NCI-H748 treated with DMSO at 0.1 percent for 48 hours (cell line): ENCODE results near the gene VEPH1.

ENCODE experiments used
- DNase-seq: peaks from one replicate; lab custom pipeline; 2025; lab: John Stamatoyannopoulos, UW

The VEPH1 gene

GRCh38 chr3:157301755-157302154 is 201.5 kb downstream of the VEPH1 start:
- no peak for DNase-seq

DNA sequence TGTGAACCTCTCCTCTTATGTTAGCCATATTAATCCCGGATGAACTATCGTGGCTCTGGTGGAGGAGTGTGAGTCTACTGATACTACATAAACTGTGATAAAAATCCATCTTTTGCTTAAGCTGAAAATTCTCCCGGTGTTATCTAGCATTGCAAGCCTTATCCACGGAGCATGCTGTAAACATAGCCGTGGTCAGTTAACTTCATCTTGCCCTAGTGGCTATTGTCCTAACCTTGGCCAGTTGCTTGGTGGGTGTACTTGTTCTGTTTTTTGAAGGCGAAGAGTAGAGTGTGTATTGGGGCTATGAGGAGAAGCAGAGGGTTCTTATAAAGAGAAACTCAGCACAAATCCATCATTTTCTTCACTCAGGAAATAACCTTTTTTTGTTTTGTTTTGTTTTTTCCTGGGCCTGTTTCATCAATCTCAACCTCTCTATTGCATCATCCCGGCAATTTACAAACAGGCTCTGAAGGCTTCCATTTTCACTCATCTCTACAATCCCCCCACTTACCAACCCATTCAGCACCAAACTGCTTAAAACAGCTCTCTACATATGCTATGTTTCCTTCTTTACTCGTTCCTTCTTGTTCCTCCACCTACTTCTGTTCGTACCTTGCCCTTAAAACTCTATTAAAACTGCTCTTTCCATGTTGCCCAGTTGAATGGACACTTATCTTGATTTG is 202.1 kb downstream of the VEPH1 start:
- DNase-seq, result no peak

DNA sequence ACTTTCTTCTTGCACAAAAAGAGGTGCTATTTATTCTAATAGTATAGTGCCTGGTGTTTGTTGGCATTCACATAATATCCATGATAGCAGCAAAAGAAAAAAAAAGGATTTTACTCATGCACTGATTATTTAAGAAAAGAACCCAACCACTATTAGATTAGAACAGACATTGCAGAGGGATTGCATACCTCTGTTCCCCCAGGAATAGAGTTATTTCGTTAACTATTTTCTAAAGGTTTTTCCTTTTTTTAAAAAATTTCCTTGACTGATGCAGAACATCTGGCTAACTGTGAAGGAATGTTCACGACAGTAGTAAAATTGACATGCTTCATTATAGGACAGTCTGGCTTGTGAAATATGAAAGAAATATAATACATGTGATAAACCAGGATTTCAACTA is 203.1 kb downstream of the VEPH1 start:
- DNase-seq, result no peak

GRCh38 chr3:157297328-157297915 is 205.8 kb downstream of the VEPH1 start:
- DNase-seq, result no peak

DNA sequence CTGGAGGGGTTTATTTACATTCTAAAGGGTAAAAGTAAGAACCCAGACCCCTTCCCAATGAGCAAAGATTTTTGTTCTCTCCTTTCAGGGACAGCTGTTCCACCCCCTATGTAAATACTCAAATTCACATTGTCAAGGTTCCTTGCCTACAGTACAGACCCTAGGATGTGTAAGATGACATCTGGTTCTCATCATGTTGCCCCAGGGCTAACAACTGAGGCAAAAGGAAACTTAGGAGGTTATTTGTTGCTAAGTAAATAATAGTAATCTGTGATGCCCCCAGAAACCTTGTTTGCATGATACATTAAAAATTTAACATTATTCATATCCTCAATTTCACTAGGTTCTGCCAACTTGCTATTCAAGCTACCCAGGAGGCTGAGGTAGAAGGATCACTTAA is 208.3 kb downstream of the VEPH1 start:
- DNase-seq, result no peak

GRCh38 chr3:157294491-157294890 is 208.7 kb downstream of the VEPH1 start:
- no peak for DNase-seq

GRCh38 chr3:157290766-157291165 is 212.4 kb downstream of the VEPH1 start:
- no peak for DNase-seq

GRCh38 chr3:157285966-157286365 is 217.2 kb downstream of the VEPH1 start:
- no peak for DNase-seq

DNA sequence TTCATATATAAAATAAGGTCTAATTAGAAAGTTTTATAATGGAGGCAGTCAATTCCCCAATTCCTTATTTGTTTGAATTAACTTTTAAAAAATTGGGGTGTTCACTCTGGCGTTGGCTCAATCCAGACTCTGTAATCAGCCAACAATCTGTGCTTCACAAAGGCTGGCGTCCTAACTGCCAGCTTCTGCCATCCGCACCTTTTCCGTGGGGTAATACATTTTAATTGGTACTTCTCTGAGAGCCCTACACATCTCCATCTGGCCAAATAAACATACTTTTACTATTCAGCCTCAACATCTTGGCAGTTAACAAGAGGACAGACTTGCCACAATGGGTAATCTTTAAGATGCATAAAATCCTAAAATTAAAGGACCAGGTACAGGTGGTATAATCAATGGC is 218.1 kb downstream of the VEPH1 start:
- DNase-seq, result no peak

DNA sequence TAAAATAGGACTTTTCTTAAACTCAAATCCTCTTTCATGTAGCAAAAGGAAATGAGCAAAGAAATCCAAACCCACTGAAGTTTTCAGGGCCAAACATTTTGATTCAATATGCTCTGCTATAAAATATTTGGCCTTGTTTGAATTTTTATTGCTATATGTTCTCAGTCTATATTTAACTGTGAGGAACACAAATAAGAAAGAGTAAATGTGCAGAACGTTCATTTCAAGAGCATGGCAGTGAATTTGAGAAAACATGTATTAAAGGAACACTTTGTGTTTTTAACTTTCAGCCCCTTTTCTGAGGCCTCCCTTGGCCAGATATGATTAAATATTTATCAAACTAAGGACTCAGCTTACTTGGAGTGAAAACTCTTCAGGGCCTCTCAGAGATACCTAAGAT is 218.5 kb downstream of the VEPH1 start:
- DNase-seq, result no peak

DNA sequence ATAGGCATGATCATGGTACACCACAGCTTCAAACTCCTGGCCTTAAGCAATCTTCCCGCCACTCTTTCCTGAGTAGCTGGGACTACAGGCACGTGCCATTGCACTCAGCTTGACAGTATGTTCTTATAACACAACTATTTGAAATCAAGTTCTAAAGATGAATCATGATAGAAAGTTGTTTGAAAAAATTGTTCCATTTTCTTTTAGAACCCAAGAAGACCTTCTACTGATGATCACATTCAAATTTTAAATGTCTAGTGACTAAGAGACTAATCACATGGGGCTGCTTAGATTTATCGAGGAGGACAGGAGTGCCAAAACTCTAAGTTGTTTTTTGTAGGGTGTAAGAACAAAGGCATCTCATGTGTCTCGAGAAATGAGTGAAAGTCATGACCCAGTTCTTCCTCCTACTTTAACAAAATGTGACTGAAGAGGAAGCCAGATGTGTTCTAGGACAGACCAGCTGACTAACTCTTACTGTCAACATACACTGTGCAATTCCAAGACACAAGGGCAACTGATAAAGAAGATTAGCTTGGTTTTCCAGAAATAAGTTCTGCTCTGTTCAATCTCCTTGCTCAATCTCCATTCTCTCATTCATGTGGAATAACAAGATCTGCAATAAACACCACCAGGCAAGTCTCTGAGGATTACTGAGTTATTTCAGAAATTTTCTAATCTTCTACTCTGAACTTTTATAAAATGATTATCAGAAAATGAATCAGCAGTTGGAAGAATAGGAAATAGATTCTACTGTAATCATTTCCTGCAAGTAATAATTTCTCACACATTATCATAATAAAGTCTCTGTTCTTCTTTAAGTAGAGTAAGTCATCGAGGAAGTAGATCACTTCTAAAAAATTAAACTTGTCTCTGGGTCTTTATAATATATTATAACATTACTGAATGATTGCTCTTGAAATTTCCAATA is 220.7 kb downstream of the VEPH1 start:
- DNase-seq, result no peak

- DNase-seq, result no peak
Observed at GRCh38 chr3:157280786-157281185, 222.4 kb downstream of the VEPH1 start.

- DNase-seq, result no peak
Observed at GRCh38 chr3:157280354-157280753, 222.9 kb downstream of the VEPH1 start.

- DNase-seq, result no peak
Observed at GRCh38 chr3:157279237-157279636, 224.0 kb downstream of the VEPH1 start.

DNA sequence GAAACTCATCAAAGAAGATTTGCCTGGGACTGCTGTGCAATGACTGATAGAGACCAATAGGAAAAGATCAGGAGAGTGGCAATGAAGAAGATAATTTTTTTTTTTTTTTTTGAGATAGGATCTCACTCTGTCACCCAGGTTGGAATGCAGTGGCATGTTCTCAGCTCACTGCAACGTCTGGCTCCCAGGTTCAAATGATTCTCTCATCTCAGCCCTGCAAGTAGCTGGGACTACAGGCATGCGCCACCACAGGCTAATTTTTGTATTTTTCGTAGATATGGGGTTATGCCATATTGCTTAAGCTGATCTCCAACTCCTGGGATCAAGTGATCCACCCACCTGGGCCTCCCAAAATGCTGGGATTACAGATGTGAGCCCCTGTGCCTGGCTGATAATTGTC is 226.4 kb downstream of the VEPH1 start:
- DNase-seq, result no peak

- DNase-seq, result no peak
Observed at GRCh38 chr3:157275832-157276231, 227.4 kb downstream of the VEPH1 start.

DNA sequence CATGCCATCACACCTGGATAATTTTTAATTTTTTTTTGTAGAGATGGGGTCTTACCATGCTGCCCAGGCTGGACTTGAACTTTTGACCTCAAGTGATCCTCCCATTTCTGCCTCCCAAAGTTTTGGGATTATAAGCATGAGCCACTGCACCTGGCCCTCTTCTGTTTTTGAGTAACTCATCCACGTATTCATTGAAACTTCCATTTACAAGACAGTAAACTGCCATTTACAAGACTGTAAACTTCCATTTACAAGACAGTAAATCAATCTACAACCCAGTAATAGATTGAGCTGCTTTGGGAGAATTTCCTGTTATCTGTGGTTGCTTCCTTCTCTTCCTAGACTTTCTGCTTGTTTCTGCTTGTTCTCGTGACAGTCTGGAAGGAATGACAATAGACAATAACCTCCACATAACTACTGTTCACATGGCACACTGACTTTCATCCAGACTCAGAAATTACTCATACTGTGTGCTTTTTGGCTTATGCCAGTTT is 228.5 kb downstream of the VEPH1 start:
- DNase-seq, result no peak

DNA sequence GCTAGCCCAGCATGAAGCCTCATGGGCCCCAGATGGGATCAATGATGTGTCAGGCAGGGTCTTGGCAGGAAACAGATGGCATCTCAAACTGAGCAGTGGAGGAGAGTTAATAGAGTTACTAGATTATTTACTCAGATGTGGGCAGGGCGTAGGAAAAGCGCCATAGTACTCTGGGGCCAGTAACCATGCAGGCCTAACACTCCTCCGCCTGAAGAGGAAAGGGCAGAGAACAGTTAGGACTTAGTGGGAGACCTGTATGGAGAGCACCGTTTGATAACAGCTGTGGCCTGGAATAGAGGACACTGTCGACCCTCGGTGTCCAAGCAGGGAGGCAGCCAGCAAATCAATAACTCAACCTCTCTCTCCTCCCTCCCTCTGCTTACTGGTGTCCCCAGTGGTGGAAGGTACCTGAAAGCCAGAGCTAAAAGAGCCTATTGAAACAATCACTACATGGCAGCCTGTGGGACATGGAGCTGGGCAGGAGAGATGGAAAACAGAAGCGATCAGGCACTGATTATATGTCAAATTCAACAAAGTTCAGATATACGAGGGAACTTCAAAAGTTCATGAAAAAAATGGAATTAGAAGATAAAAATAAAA is 231.8 kb downstream of the VEPH1 start:
- no peak for DNase-seq

DNA sequence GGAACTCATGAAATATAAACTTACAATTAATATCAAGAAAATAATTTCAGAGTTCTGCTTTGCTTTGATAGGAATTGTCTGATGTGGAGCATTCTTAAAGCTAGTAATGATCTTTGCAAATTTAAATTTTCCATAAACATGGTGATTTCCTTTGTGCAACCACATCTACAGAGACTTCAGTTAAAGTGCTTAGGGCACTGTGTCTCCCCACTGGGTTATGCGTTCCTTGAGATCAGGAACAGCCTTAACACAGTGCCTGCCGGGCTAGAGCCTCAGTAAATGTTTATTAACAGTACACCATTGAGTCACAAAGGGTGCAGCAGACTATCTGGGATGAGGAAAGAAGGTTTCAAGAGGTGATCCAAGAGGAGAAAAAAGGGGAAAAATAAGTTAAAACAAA is 235.2 kb downstream of the VEPH1 start:
- DNase-seq, result no peak

GRCh38 chr3:157265931-157266330 is 237.3 kb downstream of the VEPH1 start:
- no peak for DNase-seq

- DNase-seq, result no peak
Observed at GRCh38 chr3:157263027-157263426, 240.2 kb downstream of the VEPH1 start.

- DNase-seq, result no peak
Observed at GRCh38 chr3:157261000-157261399, 242.2 kb downstream of the VEPH1 start.
